ENCODE measurements around the gene CATSPERD.

Gene CATSPERD

GRCh38 chr19:5803441-5803751 lies 83.0 kb downstream of the CATSPERD start:
- H3K4me1 ChIP-seq (ENCODE audit: control insufficient read depth in 1 of 2, insufficient read depth in 2 of 2, low read length in 2 of 2), result peaks cover 5 to 7% of the 10 kb centered on the region in 2 experiments
- H3K79me1 ChIP-seq (ENCODE audit: low read length), result no peaks in the 10 kb centered on the region
- no peak overlapping the region for H3K14ac ChIP-seq (ENCODE audit: low read length)
- no peak overlapping the region for H2BK5ac ChIP-seq (ENCODE audit: low read depth, low read length, poor library complexity)
- H3K36me3 ChIP-seq (ENCODE audit: control insufficient read depth in 1 of 2, insufficient read depth in 2 of 2, low read length in 2 of 2), result no peaks in the 10 kb centered on the region
- DNase-seq, result no peak
- no peaks in the 10 kb centered on the region for H3K79me2 ChIP-seq (ENCODE audit: control insufficient read depth, insufficient read depth, low read length, poor library complexity)
- no peak overlapping the region for H3K23ac ChIP-seq (ENCODE audit: low read length)
- H3K27ac ChIP-seq (ENCODE audit: low read depth, low read length), result no peak overlapping the region
- H3K4ac ChIP-seq (ENCODE audit: low read depth, low read length), result no peak overlapping the region
- H4K8ac ChIP-seq (ENCODE audit: low read depth, low read length), result peak overlapping the region; percentile 15
- no peak overlapping the region for H3K18ac ChIP-seq (ENCODE audit: low read length)
- no peak overlapping the region for H2BK120ac ChIP-seq (ENCODE audit: insufficient read depth, low read length, poor library complexity)
- H2AK5ac ChIP-seq (ENCODE audit: low read length), result no peak overlapping the region
- no CpG with 5 or more reads among the region's 8 CpGs for WGBS (ENCODE audit: extremely low coverage, insufficient coverage, insufficient read length)
- no peak overlapping the region for H4K91ac ChIP-seq (ENCODE audit: low read depth, low read length)
- no peak overlapping the region for H4K12ac ChIP-seq (ENCODE audit: low read depth, low read length)
- no peak overlapping the region for H3K9ac ChIP-seq (ENCODE audit: low read length)
- no peak overlapping the region for H3K4me3 ChIP-seq (ENCODE audit: low read depth, low read length)
- peaks cover 5% of the 10 kb centered on the region for H3K27me3 ChIP-seq (ENCODE audit: insufficient read depth, low read length)
- H2AFZ ChIP-seq (ENCODE audit: insufficient read depth, low read length, poor library complexity), result peak overlapping the region; percentile 7
- peak overlapping the region; percentile 69 for H3K4me2 ChIP-seq (ENCODE audit: low read length)
- no peak overlapping the region for H2BK12ac ChIP-seq (ENCODE audit: low read length)
- H3K9me3 ChIP-seq (ENCODE audit: insufficient read depth, low read depth, low read length), result peaks cover 3% of the 10 kb centered on the region

- no peak overlapping the region for H2BK120ac ChIP-seq (ENCODE audit: insufficient read depth, low read length, poor library complexity)
- H3K4me1 ChIP-seq (ENCODE audit: control insufficient read depth in 1 of 2, insufficient read depth in 2 of 2, low read length in 2 of 2), result peaks cover 5 to 7% of the 10 kb centered on the region in 2 experiments
- H4K8ac ChIP-seq (ENCODE audit: low read depth, low read length), result peak overlapping the region; percentile 15
- no peak overlapping the region for H3K27ac ChIP-seq (ENCODE audit: low read depth, low read length)
- no peak overlapping the region for H4K12ac ChIP-seq (ENCODE audit: low read depth, low read length)
- peak; percentile 79 to 92 for DNase-seq
- no peak overlapping the region for H3K18ac ChIP-seq (ENCODE audit: low read length)
- peak overlapping the region; percentile 7 for H2AFZ ChIP-seq (ENCODE audit: insufficient read depth, low read length, poor library complexity)
- no peaks in the 10 kb centered on the region for H3K36me3 ChIP-seq (ENCODE audit: control insufficient read depth in 1 of 2, insufficient read depth in 2 of 2, low read length in 2 of 2)
- peak overlapping the region; percentile 15 for H3K9ac ChIP-seq (ENCODE audit: low read length)
- H3K4ac ChIP-seq (ENCODE audit: low read depth, low read length), result no peak overlapping the region
- no peak overlapping the region for H4K91ac ChIP-seq (ENCODE audit: low read depth, low read length)
- WGBS (ENCODE audit: extremely low coverage, insufficient coverage, insufficient read length), result no CpG with 5 or more reads among the region's 54 CpGs
- no peaks in the 10 kb centered on the region for H3K79me1 ChIP-seq (ENCODE audit: low read length)
- H2BK12ac ChIP-seq (ENCODE audit: low read length), result no peak overlapping the region
- H3K23ac ChIP-seq (ENCODE audit: low read length), result no peak overlapping the region
- H2AK5ac ChIP-seq (ENCODE audit: low read length), result no peak overlapping the region
- peaks cover 3% of the 10 kb centered on the region for H3K9me3 ChIP-seq (ENCODE audit: insufficient read depth, low read depth, low read length)
- no peak overlapping the region for H2BK5ac ChIP-seq (ENCODE audit: low read depth, low read length, poor library complexity)
- peaks cover 5% of the 10 kb centered on the region for H3K27me3 ChIP-seq (ENCODE audit: insufficient read depth, low read length)
- no peaks in the 10 kb centered on the region for H3K79me2 ChIP-seq (ENCODE audit: control insufficient read depth, insufficient read depth, low read length, poor library complexity)
- H3K4me3 ChIP-seq (ENCODE audit: low read depth, low read length), result no peak overlapping the region
- peak overlapping the region; percentile 69 for H3K4me2 ChIP-seq (ENCODE audit: low read length)
- no peak overlapping the region for H3K14ac ChIP-seq (ENCODE audit: low read length)
Observed at GRCh38 chr19:5803752-5804515, 83.5 kb downstream of the CATSPERD start.

- H3K4ac ChIP-seq (ENCODE audit: low read depth, low read length), result no peak within 1 kb of the TSS
- no peaks in the 10 kb centered on the region for H3K79me2 ChIP-seq (ENCODE audit: control insufficient read depth, insufficient read depth, low read length, poor library complexity)
- H3K9ac ChIP-seq (ENCODE audit: low read length), result no peak within 1 kb of the TSS
- no peak within 1 kb of the TSS for H4K12ac ChIP-seq (ENCODE audit: low read depth, low read length)
- DNase-seq, result peak in 1 of 2 donors; percentile 19
- H3K4me1 ChIP-seq (ENCODE audit: control insufficient read depth in 1 of 2, insufficient read depth in 2 of 2, low read length in 2 of 2), result peaks cover 5 to 7% of the 10 kb centered on the region in 2 experiments
- H3K4me2 ChIP-seq (ENCODE audit: low read length), result peak within 1 kb of the TSS; percentile 69
- no peak within 1 kb of the TSS for H2BK120ac ChIP-seq (ENCODE audit: insufficient read depth, low read length, poor library complexity)
- peak within 1 kb of the TSS; percentile 27 for H2AFZ ChIP-seq (ENCODE audit: insufficient read depth, low read length, poor library complexity)
- no peak within 1 kb of the TSS for H3K27ac ChIP-seq (ENCODE audit: low read depth, low read length)
- H3K23ac ChIP-seq (ENCODE audit: low read length), result no peak within 1 kb of the TSS
- H3K36me3 ChIP-seq (ENCODE audit: control insufficient read depth in 1 of 2, insufficient read depth in 2 of 2, low read length in 2 of 2), result no peaks in the 10 kb centered on the region
- peak within 1 kb of the TSS; percentile 25 for H3K4me3 ChIP-seq (ENCODE audit: low read depth, low read length)
- no peak within 1 kb of the TSS for H4K91ac ChIP-seq (ENCODE audit: low read depth, low read length)
- H3K18ac ChIP-seq (ENCODE audit: low read length), result no peak within 1 kb of the TSS
- no peak within 1 kb of the TSS for H2AK5ac ChIP-seq (ENCODE audit: low read length)
- H3K14ac ChIP-seq (ENCODE audit: low read length), result no peak within 1 kb of the TSS
- H3K79me1 ChIP-seq (ENCODE audit: low read length), result no peaks in the 10 kb centered on the region
- no CpG with 5 or more reads among the region's 107 CpGs for WGBS (ENCODE audit: extremely low coverage, insufficient coverage, insufficient read length)
- no peak within 1 kb of the TSS for H2BK5ac ChIP-seq (ENCODE audit: low read depth, low read length, poor library complexity)
- H3K27me3 ChIP-seq (ENCODE audit: insufficient read depth, low read length), result peaks cover 5% of the 10 kb centered on the region
- no peak within 1 kb of the TSS for H2BK12ac ChIP-seq (ENCODE audit: low read length)
- no peak within 1 kb of the TSS for H4K8ac ChIP-seq (ENCODE audit: low read depth, low read length)
- peaks cover 3% of the 10 kb centered on the region for H3K9me3 ChIP-seq (ENCODE audit: insufficient read depth, low read depth, low read length)
Observed at GRCh38 chr19:5804516-5805461, 84.4 kb downstream of the CATSPERD start, which contains the start of gene NRTN. Gene NRTN, plus strand, starts transcription at chr19:5805067. Its CDS starts 19,099 bp downstream, at chr19:5824166.

- no peak overlapping the region for H4K12ac ChIP-seq (ENCODE audit: low read depth, low read length)
- peak; percentile 15 to 73 for DNase-seq
- no peak overlapping the region for H3K9ac ChIP-seq (ENCODE audit: low read length)
- H3K9me3 ChIP-seq (ENCODE audit: insufficient read depth, low read depth, low read length), result peaks cover 3% of the 10 kb centered on the region
- peaks cover 5 to 7% of the 10 kb centered on the region in 2 experiments for H3K4me1 ChIP-seq (ENCODE audit: control insufficient read depth in 1 of 2, insufficient read depth in 2 of 2, low read length in 2 of 2)
- H3K4me2 ChIP-seq (ENCODE audit: low read length), result peak overlapping the region; percentile 40
- peaks cover 5% of the 10 kb centered on the region for H3K27me3 ChIP-seq (ENCODE audit: insufficient read depth, low read length)
- no peak overlapping the region for H2BK5ac ChIP-seq (ENCODE audit: low read depth, low read length, poor library complexity)
- no peak overlapping the region for H2BK120ac ChIP-seq (ENCODE audit: insufficient read depth, low read length, poor library complexity)
- no peaks in the 10 kb centered on the region for H3K79me1 ChIP-seq (ENCODE audit: low read length)
- H3K27ac ChIP-seq (ENCODE audit: low read depth, low read length), result no peak overlapping the region
- no peaks in the 10 kb centered on the region for H3K79me2 ChIP-seq (ENCODE audit: control insufficient read depth, insufficient read depth, low read length, poor library complexity)
- no peak overlapping the region for H2AK5ac ChIP-seq (ENCODE audit: low read length)
- no peak overlapping the region for H3K14ac ChIP-seq (ENCODE audit: low read length)
- no CpG with 5 or more reads among the region's 46 CpGs for WGBS (ENCODE audit: extremely low coverage, insufficient coverage, insufficient read length)
- no peak overlapping the region for H3K18ac ChIP-seq (ENCODE audit: low read length)
- no peaks in the 10 kb centered on the region for H3K36me3 ChIP-seq (ENCODE audit: control insufficient read depth in 1 of 2, insufficient read depth in 2 of 2, low read length in 2 of 2)
- H4K8ac ChIP-seq (ENCODE audit: low read depth, low read length), result no peak overlapping the region
- no peak overlapping the region for H3K23ac ChIP-seq (ENCODE audit: low read length)
- H4K91ac ChIP-seq (ENCODE audit: low read depth, low read length), result no peak overlapping the region
- no peak overlapping the region for H2BK12ac ChIP-seq (ENCODE audit: low read length)
- H3K4me3 ChIP-seq (ENCODE audit: low read depth, low read length), result peak overlapping the region; percentile 25
- H3K4ac ChIP-seq (ENCODE audit: low read depth, low read length), result no peak overlapping the region
- peak overlapping the region; percentile 27 for H2AFZ ChIP-seq (ENCODE audit: insufficient read depth, low read length, poor library complexity)
Observed at GRCh38 chr19:5805462-5806132, 85.2 kb downstream of the CATSPERD start.

Data from trophoblast cell (in vitro differentiated cells and primary cell).